Ascending aorta (tissue), 2 donors: ENCODE data around the gene IL32. TPM values are rescaled to one million over a fixed set of nuclear protein-coding genes. Genes with fewer than 3 reads are reported as not detected.

Source experiments
- DNase-seq, 2 donors: peaks; one replicate each; pipeline ENCODE4 v3.0.0-alpha.2; 2019; ENCODE audit warnings: low spot score in 2 of 2
- H3K27ac ChIP-seq, 2 donors: fragments of 200-600 bp; sonication (generic); one replicate each; pipeline ENCODE4 v1.5.1; 2016 to 2017; ENCODE audit warnings: mild to moderate bottlenecking in 1 of 2
- H3K27me3 ChIP-seq: fragments of 200-600 bp; sonication (generic); one replicate; pipeline ENCODE4 v1.5.1; 2017
- H3K36me3 ChIP-seq, 2 donors: fragments of 200-600 bp; sonication (generic); one replicate each; pipeline ENCODE4 v1.5.1; 2016
- H3K4me1 ChIP-seq, 2 donors: fragments of 200-600 bp; sonication (generic); one replicate each; pipeline ENCODE4 v1.5.1; 2016 to 2017; ENCODE audit warnings: mild to moderate bottlenecking in 1 of 2
- H3K4me3 ChIP-seq, 2 donors: fragments of 200-600 bp; sonication (generic); one replicate each; pipeline ENCODE4 v1.5.1; 2016 to 2017; ENCODE audit warnings: mild to moderate bottlenecking in 1 of 2
- H3K9me3 ChIP-seq, 2 donors: fragments of 200-600 bp; sonication (generic); one replicate each; pipeline ENCODE4 v1.5.1; 2016
- CTCF ChIP-seq, 3 experiments: fragments of 200-600 bp in 2 of 3; fragments of 450-650 bp in 1 of 3; sonication (generic) in 2 of 3; IDR thresholded peaks; one replicate each; pipeline ENCODE4 v1.5.1; 2016 to 2019; ENCODE audit warnings: antibody characterized with exemption in 3 of 3, mild to moderate bottlenecking in 1 of 3, moderate library complexity in 1 of 3
- intact Hi-C: fragments of 100-400 bp; cut with DNase I; formaldehyde crosslinking; loops from one replicate; pipeline ENCODE4 v1.15.1; 2023
- total RNA-seq: library from RNA; depleted of rRNA; stranded (reverse); fragments of >200 nt; gene quantifications from one replicate; pipeline ENCODE4 v1.1.0, GENCODE V29; 2016

The IL32 gene
- total RNA-seq, 1 donor from 2014 or later, result 139 TPM

DNA sequence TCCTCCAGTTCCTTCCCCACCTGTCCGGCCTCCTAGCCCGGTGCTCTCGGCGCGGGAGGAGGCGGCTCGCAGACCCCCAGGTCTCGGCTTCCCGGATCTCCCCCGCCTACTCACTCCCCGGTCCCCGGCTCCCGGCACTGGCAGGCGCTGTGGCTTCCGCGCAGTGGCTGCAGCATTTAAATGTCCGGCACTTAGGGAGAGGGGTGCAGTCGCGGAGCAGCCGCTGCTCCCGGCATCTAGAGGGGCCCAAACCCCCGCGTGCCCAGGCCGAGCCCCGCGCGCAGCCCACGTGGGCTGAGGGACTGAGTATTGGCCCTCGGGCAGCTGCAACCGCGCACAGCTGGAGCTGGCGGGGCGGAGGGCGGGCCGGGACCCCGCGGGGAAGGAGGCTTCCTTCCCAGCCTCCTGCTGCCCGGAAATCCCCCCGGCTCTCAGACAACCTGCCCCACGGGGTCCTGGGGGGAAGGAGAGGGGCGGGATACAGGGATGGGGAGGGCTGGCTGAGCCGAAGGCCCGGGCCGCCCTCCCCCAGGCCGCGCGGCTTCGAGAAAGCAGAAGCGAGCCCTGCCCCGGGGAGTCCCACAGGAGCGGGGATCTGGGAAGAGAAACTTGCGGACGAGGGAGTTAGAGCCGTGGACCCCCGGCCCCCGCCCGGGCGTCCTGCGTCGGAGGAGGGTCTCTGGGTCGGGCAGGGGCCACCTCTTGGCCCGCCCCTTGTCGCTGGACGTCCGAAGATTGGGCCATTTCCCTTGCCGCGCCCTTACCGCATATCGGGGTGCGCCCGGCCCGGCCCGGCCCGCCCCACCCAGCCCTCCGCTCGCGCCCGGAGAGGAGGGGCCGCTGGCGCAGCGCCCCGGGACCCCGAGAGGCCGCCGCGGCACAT is 19.4 kb upstream of the IL32 start, which contains the start of gene MMP25:
Gene MMP25 (plus strand): TSS at position 804 of the 883 bp plus-strand sequence. CDS start 357 bp downstream, outside the sequence.
- no peaks in the 10 kb centered on the region for H3K36me3 ChIP-seq
- intact Hi-C loops, result no loop called here
- no peak for TF ChIP-seq CTCF (IDR thresholded peaks at IDR 0.05)
- peaks cover 38% of the 10 kb centered on the region for H3K27me3 ChIP-seq
- H3K9me3 ChIP-seq, result no peaks in the 10 kb centered on the region
- DNase-seq, result no peak
- no peak within 1 kb of the TSS for H3K27ac ChIP-seq
- peak within 1 kb of the TSS; percentile 47 to 68 for H3K4me3 ChIP-seq
- H3K4me1 ChIP-seq, result peaks cover 16 to 17% of the 10 kb centered on the region in 2 donors

GRCh38 chr16:3046641-3047386 is 18.6 kb upstream of the IL32 start:
- no peak overlapping the region for H3K27ac ChIP-seq
- peaks cover 16 to 17% of the 10 kb centered on the region in 2 donors for H3K4me1 ChIP-seq
- TF ChIP-seq CTCF (IDR thresholded peaks at IDR 0.05), result no peak
- intact Hi-C loops, result no loop called here
- DNase-seq, result no peak
- peak overlapping the region; percentile 47 to 68 for H3K4me3 ChIP-seq
- H3K27me3 ChIP-seq, result peaks cover 38% of the 10 kb centered on the region
- no peaks in the 10 kb centered on the region for H3K9me3 ChIP-seq
- H3K36me3 ChIP-seq, result no peaks in the 10 kb centered on the region

GRCh38 chr16:3047387-3047720 is 18.1 kb upstream of the IL32 start:
- intact Hi-C loops, result no loop called here
- peaks cover 16 to 17% of the 10 kb centered on the region in 2 donors for H3K4me1 ChIP-seq
- H3K27me3 ChIP-seq, result peaks cover 38% of the 10 kb centered on the region
- H3K9me3 ChIP-seq, result no peaks in the 10 kb centered on the region
- H3K27ac ChIP-seq, result no peak overlapping the region
- no peak overlapping the region for H3K4me3 ChIP-seq
- no peak for TF ChIP-seq CTCF (IDR thresholded peaks at IDR 0.05)
- DNase-seq, result no peak
- H3K36me3 ChIP-seq, result no peaks in the 10 kb centered on the region

DNA sequence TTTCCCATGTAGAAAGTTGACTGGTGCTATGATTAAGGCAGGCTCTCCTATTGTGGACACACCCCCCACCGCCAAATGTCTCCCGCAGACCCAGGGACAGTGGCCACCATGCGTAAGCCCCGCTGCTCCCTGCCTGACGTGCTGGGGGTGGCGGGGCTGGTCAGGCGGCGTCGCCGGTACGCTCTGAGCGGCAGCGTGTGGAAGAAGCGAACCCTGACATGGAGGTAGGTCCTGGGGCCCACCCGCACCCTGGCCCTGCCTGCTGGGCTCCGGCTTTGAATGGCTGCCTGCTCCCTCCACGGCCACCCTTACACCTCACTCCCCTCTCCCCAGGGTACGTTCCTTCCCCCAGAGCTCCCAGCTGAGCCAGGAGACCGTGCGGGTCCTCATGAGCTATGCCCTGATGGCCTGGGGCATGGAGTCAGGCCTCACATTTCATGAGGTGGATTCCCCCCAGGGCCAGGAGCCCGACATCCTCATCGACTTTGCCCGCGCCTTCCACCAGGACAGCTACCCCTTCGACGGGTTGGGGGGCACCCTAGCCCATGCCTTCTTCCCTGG is 15.4 kb upstream of the IL32 start:
- H3K27ac ChIP-seq, result no peak overlapping the region
- DNase-seq, result no peak
- intact Hi-C loops, result no loop called here
- H3K4me3 ChIP-seq, result no peak overlapping the region
- no peaks in the 10 kb centered on the region for H3K9me3 ChIP-seq
- peaks cover 31% of the 10 kb centered on the region for H3K27me3 ChIP-seq
- peaks cover 16 to 17% of the 10 kb centered on the region in 2 donors for H3K4me1 ChIP-seq
- no peak for TF ChIP-seq CTCF (IDR thresholded peaks at IDR 0.05)
- no peaks in the 10 kb centered on the region for H3K36me3 ChIP-seq

- Histone ChIP-seq H3K4me1 (peaks cover 13% of the 10 kb centered on the region in 2 donors), H3K27ac (no peak overlapping the region), H3K27me3 (peaks cover 26% of the 10 kb centered on the region), H3K36me3 (no peaks in the 10 kb centered on the region), H3K4me3 (no peak overlapping the region), H3K9me3 (no peaks in the 10 kb centered on the region)
- no peak for TF ChIP-seq CTCF (IDR thresholded peaks at IDR 0.05)
- intact Hi-C loops, result no loop called here
- no peak for DNase-seq
Measured at GRCh38 chr16:3050487-3050886, 15.0 kb upstream of the IL32 start.
